H1 (cell line): ENCODE results near the gene TROAP. TPM values are rescaled to one million over a fixed set of nuclear protein-coding genes. Genes with fewer than 3 reads are reported as not detected.

ENCODE experiments used
- CTCF ChIA-PET: fragments of 300-600 bp; sonication (Branson Sonifier 250); formaldehyde crosslinking; loops from one replicate; lab custom pipeline; 2021; ENCODE audit not compliant: partially characterized antibody; lab: Charles Lee
- POLR2A ChIA-PET: fragments of 300-600 bp; sonication (Branson Sonifier 250); formaldehyde crosslinking; loops from one replicate; lab custom pipeline; 2021; ENCODE audit warnings: inconsistent platforms; ENCODE audit not compliant: partially characterized antibody; lab: Charles Lee
- DNase-seq, 2 experiments: peaks; one replicate each; pipeline versions ENCODE4 v3.0.0 to v3.0.0-alpha.2; 2010 to 2022; ENCODE audit warnings: low spot score in 2 of 2, low read depth in 1 of 2, mixed read lengths in 1 of 2
- FAIRE-seq: peaks from 2 replicates; lab custom pipeline; 2011; peaks lifted over from hg19 to GRCh38; lab: Jason Lieb, UNC
- H2AFZ ChIP-seq: 2 replicates; pipeline ENCODE4 v1.8.1; 2012; ENCODE audit warnings: low read length, inconsistent platforms
- H2AK5ac ChIP-seq: 2 replicates; pipeline ENCODE4 v1.6.1; 2013; ENCODE audit warnings: low read depth, low read length
- H2BK120ac ChIP-seq: replicated peaks from 2 replicates; pipeline ENCODE3; 2013; ENCODE audit warnings: low read depth, low read length, inconsistent platforms
- H2BK12ac ChIP-seq: 2 replicates; pipeline ENCODE4 v1.6.1; 2013; ENCODE audit warnings: low read depth, low read length
- H2BK15ac ChIP-seq: 2 replicates; pipeline ENCODE4 v1.6.1; 2013; ENCODE audit warnings: low read length
- H2BK20ac ChIP-seq: 2 replicates; pipeline ENCODE4 v1.6.1; 2013; ENCODE audit warnings: low read length
- H2BK5ac ChIP-seq: 2 replicates; pipeline ENCODE4 v1.6.1; 2013; ENCODE audit warnings: low read depth, low read length
- H3K14ac ChIP-seq: 2 replicates; pipeline ENCODE4 v1.6.1; 2013; ENCODE audit warnings: inconsistent platforms; ENCODE audit not compliant: insufficient read length
- H3K18ac ChIP-seq: 2 replicates; pipeline ENCODE4 v1.6.1; 2013; ENCODE audit warnings: low read length; ENCODE audit errors: extremely low read depth
- H3K23ac ChIP-seq: 2 replicates; pipeline ENCODE4 v1.6.1; 2013; ENCODE audit warnings: inconsistent platforms; ENCODE audit not compliant: insufficient read length
- H3K23me2 ChIP-seq: 2 replicates; pipeline ENCODE4 v1.6.1; 2013; ENCODE audit warnings: low read depth, low read length
- H3K27ac ChIP-seq: 2 replicates; pipeline ENCODE4 v1.6.1; 2011; ENCODE audit warnings: low read depth, low read length, inconsistent platforms
- H3K27me3 ChIP-seq, 4 experiments: replicated peaks in 1 of 4; 1 replicate in 1 of 4; 2 replicates in 3 of 4; pipeline versions ENCODE4 v1.6.1 to v1.8.1; 2011 to 2013; ENCODE audit warnings: low read length in 3 of 4, mild to moderate bottlenecking in 3 of 4, inconsistent platforms in 2 of 4, mixed read lengths in 2 of 4, moderate library complexity in 1 of 4; ENCODE audit not compliant: control insufficient read depth in 3 of 4, insufficient read depth in 3 of 4; ENCODE audit errors: extremely low read depth in 1 of 4
- H3K36me3 ChIP-seq, 4 experiments: 2 replicates each; pipeline versions ENCODE4 v1.6.1 to v1.8.1; 2011 to 2013; ENCODE audit warnings: mild to moderate bottlenecking in 4 of 4, low read length in 3 of 4, moderate library complexity in 2 of 4, control low read depth in 1 of 4, inconsistent platforms in 1 of 4; ENCODE audit not compliant: insufficient read depth in 4 of 4, control insufficient read depth in 2 of 4
- H3K4ac ChIP-seq: replicated peaks from 2 replicates; pipeline ENCODE3; 2013; ENCODE audit warnings: low read length, low read depth, mixed read lengths, inconsistent platforms; ENCODE audit not compliant: insufficient read length
- H3K4me1 ChIP-seq, 4 experiments: replicated peaks in 1 of 4; 1 replicate in 1 of 4; 2 replicates in 3 of 4; pipeline versions ENCODE4 v1.6.1 to v1.8.1; 2011 to 2013; ENCODE audit warnings: low read length in 3 of 4, inconsistent platforms in 2 of 4, mixed read lengths in 1 of 4; ENCODE audit not compliant: insufficient read depth in 4 of 4, control insufficient read depth in 3 of 4
- H3K4me2 ChIP-seq, 2 experiments: 2 replicates each; pipeline versions ENCODE4 v1.6.1 to v1.8.1; 2011 to 2013; ENCODE audit warnings: low read depth in 2 of 2, low read length in 2 of 2, control low read depth in 1 of 2, inconsistent platforms in 1 of 2, mild to moderate bottlenecking in 1 of 2; ENCODE audit not compliant: insufficient read depth in 1 of 2
- H3K4me3 ChIP-seq, 4 experiments: fragments of 200-600, 300-600 bp in 1 of 4; sonication (generic), shearing (Covaris generic), sonication (Bioruptor Twin) in 1 of 4; 2 replicates each; pipeline versions ENCODE4 v1.5.1 to v1.8.1; 2011 to 2016; ENCODE audit warnings: low read length in 4 of 4, low read depth in 3 of 4, control low read depth in 2 of 4, inconsistent platforms in 2 of 4, mild to moderate bottlenecking in 2 of 4, mixed read lengths in 1 of 4, moderate library complexity in 1 of 4; ENCODE audit not compliant: insufficient read depth in 2 of 4; ENCODE audit errors: extremely low read depth in 1 of 4
- H3K56ac ChIP-seq: replicated peaks from 2 replicates; pipeline ENCODE3; 2013; ENCODE audit warnings: low read depth, mild to moderate bottlenecking, mixed read lengths, low read length, inconsistent platforms; ENCODE audit not compliant: insufficient read length
- H3K79me1 ChIP-seq: 2 replicates; pipeline ENCODE4 v1.6.1; 2013; ENCODE audit warnings: low read depth, low read length, control low read depth
- H3K79me2 ChIP-seq, 2 experiments: 2 replicates each; pipeline versions ENCODE4 v1.6.1 to v1.8.1; 2012 to 2013; ENCODE audit warnings: low read length in 2 of 2, mild to moderate bottlenecking in 2 of 2, inconsistent platforms in 1 of 2; ENCODE audit not compliant: insufficient read depth in 2 of 2, control insufficient read depth in 1 of 2
- H3K9ac ChIP-seq, 4 experiments: replicated peaks in 1 of 4; 1 replicate in 1 of 4; 2 replicates in 3 of 4; pipeline versions ENCODE4 v1.6.1 to v1.8.1; 2011 to 2013; ENCODE audit warnings: low read depth in 3 of 4, low read length in 3 of 4, control low read depth in 2 of 4, mild to moderate bottlenecking in 2 of 4, moderate library complexity in 2 of 4, inconsistent platforms in 1 of 4; ENCODE audit errors: extremely low read depth in 1 of 4
- H3K9me3 ChIP-seq, 2 experiments: 2 replicates each; pipeline versions ENCODE4 v1.6.1 to v1.8.1; 2012 to 2013; ENCODE audit warnings: mild to moderate bottlenecking in 2 of 2, moderate library complexity in 2 of 2, control low read depth in 1 of 2, inconsistent platforms in 1 of 2, low read depth in 1 of 2, low read length in 1 of 2, mixed read lengths in 1 of 2; ENCODE audit not compliant: insufficient read depth in 2 of 2
- H4K20me1 ChIP-seq, 2 experiments: replicated peaks in 1 of 2; 2 replicates each; pipeline versions ENCODE3 to v1.8.1; 2011 to 2013; ENCODE audit warnings: inconsistent platforms in 2 of 2, low read length in 2 of 2, mild to moderate bottlenecking in 1 of 2; ENCODE audit not compliant: insufficient read depth in 2 of 2, control insufficient read depth in 1 of 2
- H4K5ac ChIP-seq: 2 replicates; pipeline ENCODE4 v1.6.1; 2013; ENCODE audit warnings: low read length, low read depth, mixed read lengths, inconsistent platforms; ENCODE audit not compliant: insufficient read length
- H4K8ac ChIP-seq: 2 replicates; pipeline ENCODE4 v1.8.0; 2013; ENCODE audit warnings: mild to moderate bottlenecking, moderate library complexity, low read length, inconsistent platforms; ENCODE audit not compliant: insufficient read depth; ENCODE audit errors: extremely low read depth
- H4K91ac ChIP-seq: replicated peaks from 2 replicates; pipeline ENCODE3; 2013; ENCODE audit warnings: low read length, mixed read lengths, inconsistent platforms; ENCODE audit not compliant: insufficient read length
- ASH2L ChIP-seq: fragments of 200-600, 300-600 bp; sonication (generic); IDR thresholded peaks from one replicate; pipeline ENCODE4 v1.7.1; 2017; ENCODE audit warnings: low read length
- BRCA1 ChIP-seq: IDR thresholded peaks from 2 replicates; pipeline ENCODE4 v1.6.1; 2012; ENCODE audit warnings: low read depth, low read length, improper control_type of control experiment
- CEBPB ChIP-seq: IDR thresholded peaks from 2 replicates; pipeline ENCODE4 v1.6.1; 2012; ENCODE audit warnings: low read depth, low read length
- CHD2 ChIP-seq: IDR thresholded peaks from 2 replicates; pipeline ENCODE4 v1.6.1; 2012; ENCODE audit warnings: low read length, improper control_type of control experiment
- EGR1 ChIP-seq: IDR thresholded peaks from 2 replicates; pipeline ENCODE4 v1.6.1; 2011; ENCODE audit warnings: low read depth, low read length, borderline replicate concordance
- JUN ChIP-seq: IDR thresholded peaks from 2 replicates; pipeline ENCODE4 v1.6.1; 2011; ENCODE audit warnings: low read depth, mild to moderate bottlenecking, improper control_type of control experiment, low read length
- KDM1A ChIP-seq: fragments of 200-600, 300-600 bp; sonication (generic); IDR thresholded peaks from 2 replicates; pipeline ENCODE4 v1.7.1; 2016; ENCODE audit warnings: mild to moderate bottlenecking, low read length, borderline replicate concordance
- MAFK ChIP-seq: IDR thresholded peaks from 2 replicates; pipeline ENCODE4 v1.6.1; 2012; ENCODE audit warnings: low read depth, mild to moderate bottlenecking, improper control_type of control experiment, low read length
- SAP30 ChIP-seq: fragments of 300-600 bp; sonication (generic); IDR thresholded peaks from 2 replicates; pipeline ENCODE4 v1.7.1; 2012; ENCODE audit warnings: low read length, moderate library complexity, mild to moderate bottlenecking, inconsistent platforms; ENCODE audit not compliant: insufficient read depth, insufficient replicate concordance
- SIX5 ChIP-seq: IDR thresholded peaks from 2 replicates; pipeline ENCODE4 v1.6.1; 2011; ENCODE audit warnings: mild to moderate bottlenecking, low read depth, low read length
- SUZ12 ChIP-seq: fragments of 200-600 bp; sonication (generic); IDR thresholded peaks from 2 replicates; pipeline ENCODE4 v1.6.1; 2012; ENCODE audit warnings: mild to moderate bottlenecking, inconsistent platforms, low read length, moderate library complexity, mixed read lengths
- TAF7 ChIP-seq: optimal IDR thresholded peaks from 2 replicates; pipeline ENCODE3; 2011; ENCODE audit warnings: low read depth, mild to moderate bottlenecking, inconsistent platforms, low read length, moderate library complexity, borderline replicate concordance
- WGBS, 2 experiments: shearing (Covaris generic) in 1 of 2; methylation state at CpG; one replicate each; pipeline versions ENCODE4 v1.1.6 to v1.1.7; 2013 to 2015; ENCODE audit warnings: low lambda C conversion rate in 2 of 2, mixed read lengths in 2 of 2, inconsistent platforms in 1 of 2, low coverage in 1 of 2, missing lambda C conversion rate in 1 of 2; ENCODE audit not compliant: insufficient replicate concordance in 2 of 2, insufficient coverage in 1 of 2, insufficient read length in 1 of 2; ENCODE audit errors: extremely low coverage in 1 of 2, missing lambda C conversion rate in 1 of 2; 5-methylcytosine and 5-hydroxymethylcytosine counted together
- polyA plus RNA-seq, 7 experiments: library from polyadenylated mRNA; depleted of rRNA in 3 of 7; stranded (reverse) in 5 of 7; unstranded in 2 of 7; fragments of >200 nt in 5 of 7; fragments of 200-250 nt in 2 of 7; gene quantifications; 1 replicate in 5 of 7; 2 replicates in 1 of 7; 4 replicates in 1 of 7; pipeline versions ENCODE4 v1.2.1 to v1.2.3, GENCODE V29; 2011 to 2013; ENCODE audit warnings: missing spikeins in 2 of 7, mixed read lengths in 2 of 7
- total RNA-seq: library from RNA; stranded (reverse); fragmentation: NEBNext Ultra II Directional; extraction: Animal tissue kit (Norgen Biotek cat#: 25700); gene quantifications from 2 replicates; pipeline ENCODE4 v1.2.1, GENCODE V29; 2021

Gene TROAP
- total and polyA plus RNA-seq, 2 of the 8 experiments (the other 6 are each of a cell fraction or from before 2014, with no cell fraction given): 36.7 to 52.0 TPM

DNA sequence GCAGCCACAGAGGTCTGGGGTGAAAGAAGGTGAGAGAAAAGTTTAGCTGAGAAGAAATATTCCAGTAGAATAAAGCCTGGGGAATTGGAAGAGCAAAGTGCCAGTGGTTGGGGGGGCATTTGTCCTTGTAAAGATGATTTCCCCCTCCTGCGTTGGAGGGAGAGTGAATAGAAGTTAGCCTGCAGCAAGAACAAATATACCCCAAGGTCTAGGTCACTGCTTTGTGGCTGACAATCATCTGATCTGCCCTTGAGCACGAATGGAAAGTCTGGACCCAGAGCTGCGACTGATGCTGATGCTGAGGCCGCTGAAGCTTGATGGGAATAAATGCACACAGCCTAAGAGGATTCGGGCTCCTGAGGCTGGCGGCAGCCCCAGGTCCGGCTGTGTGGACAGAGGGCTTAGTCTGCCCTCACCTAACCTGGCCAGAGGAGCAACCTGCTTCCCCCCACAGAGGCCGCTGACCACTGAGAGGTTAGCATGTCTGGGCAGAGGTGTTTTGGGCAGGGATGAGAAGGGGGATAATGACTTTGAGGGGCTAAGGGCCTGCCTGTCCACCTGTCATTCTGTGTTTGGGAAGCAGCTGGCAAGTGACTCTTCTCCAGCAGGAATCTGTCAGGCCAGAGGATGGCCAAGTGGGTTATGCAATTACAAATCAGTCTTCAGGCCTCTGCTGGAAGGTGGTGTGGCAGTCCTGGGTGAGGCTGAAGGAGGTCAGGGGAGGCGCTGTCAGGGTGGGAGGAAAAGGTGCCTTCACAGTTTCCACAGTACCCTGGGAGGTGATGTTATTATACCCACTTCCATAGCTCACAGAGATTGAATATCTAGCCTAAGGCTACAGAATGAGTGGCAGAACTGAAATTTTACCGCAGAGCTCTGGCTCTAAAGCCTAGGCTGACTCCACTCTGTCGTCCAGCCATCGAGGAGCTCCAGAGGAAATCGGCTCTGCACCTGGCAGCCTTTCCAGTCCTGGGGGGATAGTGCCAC lies 46.5 kb upstream of the TROAP start:
- Histone ChIP-seq H3K79me1 (no peaks in the 10 kb centered on the region; the same call in 1 of the 2 replicates), H3K36me3 (peaks cover 5 to 20% (median 14%) of the 10 kb centered on the region in 4 experiments; a peak in 6 of 8 replicates), H3K14ac (no peak overlapping the region), H3K4me3 (no peak overlapping the region), H2AFZ (no peak overlapping the region), H4K20me1 (peaks cover 0 to 4% of the 10 kb centered on the region in 2 experiments), H2AK5ac (no peak overlapping the region), H3K79me2 (no peaks in the 10 kb centered on the region), H2BK20ac (no peak overlapping the region), H3K27ac (no peak overlapping the region), H4K91ac (no peak overlapping the region), H4K8ac (no peak overlapping the region), H3K4me1 (peaks cover 0 to 7% (median 5%) of the 10 kb centered on the region in 4 experiments; a peak in 3 of 7 replicates), H3K9me3 (no peaks in the 10 kb centered on the region), H2BK5ac (no peak overlapping the region), H3K4me2 (no peak overlapping the region), H3K56ac (no peak overlapping the region), H4K5ac (no peak overlapping the region), H3K23ac (no peak overlapping the region), H3K23me2 (no peaks in the 10 kb centered on the region), H2BK15ac (no peak overlapping the region), H2BK12ac (no peak overlapping the region), H3K18ac (no peak overlapping the region), H2BK120ac (no peak overlapping the region), H3K27me3 (no peaks in the 10 kb centered on the region), H3K4ac (no peak overlapping the region), H3K9ac (no peak overlapping the region)
- ChIA-PET POLR2A (interaction anchor here (0.9 to 6.7 kb wide), 5 partner anchors 11 to 290 kb away, joined by 3 to 111 read pairs (median 3); partner anchors contain the start of genes TUBA1A and TUBA1C), CTCF (interaction anchor here (0.5 to 17.0 kb wide), 14 partner anchors 8 to 761 kb away, joined by 3 to 172 read pairs (median 4); partner anchors contain the start of gene PRPH)
- 87% methylated on average over 13 of the region's 13 CpGs; no CpG with 5 or more reads in 1 of the 2 experiments for WGBS, 2 experiments
- no peak for FAIRE-seq
- DNase-seq: no peak
- TF ChIP-seq MAFK (no peak), SIX5 (no peak), JUN (no peak), KDM1A (no peak), BRCA1 (no peak), CEBPB (no peak), ASH2L (no peak), TAF7 (no peak), SAP30 (no peak), CHD2 (no peak), EGR1 (no peak), SUZ12 (no peak)
